ENCODE results near the gene PARD3.

PARD3 gene

DNA sequence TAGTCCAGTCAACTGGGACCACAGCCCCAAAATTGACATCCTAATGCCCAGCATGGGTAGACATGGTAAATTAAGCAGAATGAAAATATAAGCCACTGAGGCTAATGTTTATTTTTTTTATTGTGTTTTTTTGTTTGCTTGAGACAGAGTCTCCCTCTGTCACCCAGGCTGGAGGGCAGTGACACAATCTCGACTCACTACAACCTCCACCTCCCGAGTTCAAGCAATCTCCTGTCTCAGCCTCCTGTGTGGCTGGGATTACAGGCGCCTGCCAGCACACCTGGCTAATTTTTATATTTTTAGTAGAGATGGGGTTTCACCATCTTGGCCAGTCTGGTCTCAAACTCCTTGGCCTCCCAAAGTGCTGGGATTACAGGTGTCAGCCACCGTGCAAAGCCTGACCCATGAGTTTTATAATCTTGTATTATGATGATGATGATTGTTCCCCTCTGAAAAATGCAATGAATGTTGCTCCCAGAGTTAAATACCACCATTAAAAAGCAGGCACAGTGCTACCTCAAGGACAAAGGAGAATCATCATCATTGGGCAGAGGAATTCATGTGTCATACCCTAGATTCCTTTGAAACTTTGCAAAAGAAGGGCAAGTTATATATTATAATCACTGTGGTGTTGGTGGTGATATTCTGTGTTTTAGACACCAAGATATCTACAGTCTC lies 228.0 kb downstream of the PARD3 start:
- TF ChIP-seq FOXP2 (optimal IDR thresholded peaks at IDR 0.05; ENCODE audit: borderline replicate concordance, extremely low read depth, extremely low read length, insufficient read depth) (no peak), POLR2AphosphoS5 (IDR thresholded peaks at IDR 0.05; ENCODE audit: low read depth, low read length) (no peak), SIN3A (IDR thresholded peaks at IDR 0.05; ENCODE audit: borderline replicate concordance, insufficient read depth, low read length) (no peak), TAF1 (IDR thresholded peaks at IDR 0.05; ENCODE audit: borderline replicate concordance, insufficient read depth, low read length) (no peak)
- TF ChIP-seq, protein P1, sequence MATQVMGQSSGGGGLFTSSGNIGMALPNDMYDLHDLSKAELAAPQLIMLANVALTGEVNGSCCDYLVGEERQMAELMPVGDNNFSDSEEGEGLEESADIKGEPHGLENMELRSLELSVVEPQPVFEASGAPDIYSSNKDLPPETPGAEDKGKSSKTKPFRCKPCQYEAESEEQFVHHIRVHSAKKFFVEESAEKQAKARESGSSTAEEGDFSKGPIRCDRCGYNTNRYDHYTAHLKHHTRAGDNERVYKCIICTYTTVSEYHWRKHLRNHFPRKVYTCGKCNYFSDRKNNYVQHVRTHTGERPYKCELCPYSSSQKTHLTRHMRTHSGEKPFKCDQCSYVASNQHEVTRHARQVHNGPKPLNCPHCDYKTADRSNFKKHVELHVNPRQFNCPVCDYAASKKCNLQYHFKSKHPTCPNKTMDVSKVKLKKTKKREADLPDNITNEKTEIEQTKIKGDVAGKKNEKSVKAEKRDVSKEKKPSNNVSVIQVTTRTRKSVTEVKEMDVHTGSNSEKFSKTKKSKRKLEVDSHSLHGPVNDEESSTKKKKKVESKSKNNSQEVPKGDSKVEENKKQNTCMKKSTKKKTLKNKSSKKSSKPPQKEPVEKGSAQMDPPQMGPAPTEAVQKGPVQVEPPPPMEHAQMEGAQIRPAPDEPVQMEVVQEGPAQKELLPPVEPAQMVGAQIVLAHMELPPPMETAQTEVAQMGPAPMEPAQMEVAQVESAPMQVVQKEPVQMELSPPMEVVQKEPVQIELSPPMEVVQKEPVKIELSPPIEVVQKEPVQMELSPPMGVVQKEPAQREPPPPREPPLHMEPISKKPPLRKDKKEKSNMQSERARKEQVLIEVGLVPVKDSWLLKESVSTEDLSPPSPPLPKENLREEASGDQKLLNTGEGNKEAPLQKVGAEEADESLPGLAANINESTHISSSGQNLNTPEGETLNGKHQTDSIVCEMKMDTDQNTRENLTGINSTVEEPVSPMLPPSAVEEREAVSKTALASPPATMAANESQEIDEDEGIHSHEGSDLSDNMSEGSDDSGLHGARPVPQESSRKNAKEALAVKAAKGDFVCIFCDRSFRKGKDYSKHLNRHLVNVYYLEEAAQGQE (IDR thresholded peaks at IDR 0.05; ENCODE audit: insufficient read depth in 1 of 2, low read depth in 2 of 2, low read length in 2 of 2) = no peak

DNA sequence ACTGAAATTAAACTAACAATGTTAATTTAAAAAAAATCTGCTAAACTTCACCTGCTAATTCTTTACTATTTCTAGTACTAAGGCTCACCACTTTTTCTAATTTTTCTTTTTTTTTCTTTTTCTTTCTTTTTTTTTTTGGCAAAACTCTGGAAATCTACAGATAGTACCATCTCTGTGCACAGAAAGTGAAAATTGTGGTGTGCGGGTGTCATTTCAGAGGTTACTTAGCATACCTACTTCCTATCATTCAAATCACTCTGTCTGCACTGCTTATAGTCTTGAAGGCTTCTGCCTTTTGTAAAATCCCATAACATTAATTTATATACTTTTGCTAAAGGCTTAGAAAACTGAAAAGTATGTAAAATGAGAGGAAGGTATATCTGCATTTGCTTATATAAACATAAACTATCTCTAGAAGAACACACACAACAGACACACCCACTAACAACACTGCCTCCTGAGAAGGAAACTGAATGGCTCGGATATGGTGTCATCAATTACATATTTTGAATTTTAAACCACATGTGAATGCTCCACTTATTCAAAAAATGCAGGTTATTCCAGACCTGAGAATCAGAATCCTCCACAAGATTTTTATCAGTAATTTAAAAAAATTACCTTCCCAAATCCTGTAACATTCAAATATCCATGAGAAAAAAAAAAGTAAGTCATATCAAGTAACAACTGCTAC lies 229.5 kb downstream of the PARD3 start:
- TF ChIP-seq SIN3A (IDR thresholded peaks at IDR 0.05; ENCODE audit: borderline replicate concordance, insufficient read depth, low read length) (no peak), TAF1 (IDR thresholded peaks at IDR 0.05; ENCODE audit: borderline replicate concordance, insufficient read depth, low read length) (no peak), POLR2AphosphoS5 (IDR thresholded peaks at IDR 0.05; ENCODE audit: low read depth, low read length) (no peak), FOXP2 (optimal IDR thresholded peaks at IDR 0.05; ENCODE audit: borderline replicate concordance, extremely low read depth, extremely low read length, insufficient read depth) (no peak)
- TF ChIP-seq, protein P1 (IDR thresholded peaks at IDR 0.05; ENCODE audit: insufficient read depth in 1 of 2, low read depth in 2 of 2, low read length in 2 of 2) = no peak

DNA sequence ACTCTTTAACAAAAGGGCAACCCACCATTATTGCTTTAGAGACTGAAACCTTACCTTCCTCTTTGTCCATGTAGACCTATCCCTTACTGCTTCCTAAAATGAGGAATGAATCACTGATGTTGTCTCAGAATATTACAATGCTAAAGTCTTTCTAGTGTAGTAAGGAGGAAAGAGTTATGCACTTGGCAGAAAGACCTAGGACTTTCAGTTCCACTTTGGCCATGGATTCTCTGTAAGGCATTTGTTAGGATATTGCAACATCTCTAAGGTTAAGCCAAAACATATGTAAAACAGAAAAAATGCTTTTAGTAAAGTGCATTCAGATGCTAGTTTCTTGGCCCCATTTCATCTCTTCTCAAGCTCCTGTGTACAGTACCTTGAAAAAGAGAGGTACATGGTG lies 230.9 kb downstream of the PARD3 start:
- TF ChIP-seq SIN3A (IDR thresholded peaks at IDR 0.05; ENCODE audit: borderline replicate concordance, insufficient read depth, low read length) (no peak), FOXP2 (optimal IDR thresholded peaks at IDR 0.05; ENCODE audit: borderline replicate concordance, extremely low read depth, extremely low read length, insufficient read depth) (no peak), TAF1 (IDR thresholded peaks at IDR 0.05; ENCODE audit: borderline replicate concordance, insufficient read depth, low read length) (no peak), POLR2AphosphoS5 (IDR thresholded peaks at IDR 0.05; ENCODE audit: low read depth, low read length) (no peak)
- TF ChIP-seq, protein P1 (IDR thresholded peaks at IDR 0.05; ENCODE audit: insufficient read depth in 1 of 2, low read depth in 2 of 2, low read length in 2 of 2) = no peak

DNA sequence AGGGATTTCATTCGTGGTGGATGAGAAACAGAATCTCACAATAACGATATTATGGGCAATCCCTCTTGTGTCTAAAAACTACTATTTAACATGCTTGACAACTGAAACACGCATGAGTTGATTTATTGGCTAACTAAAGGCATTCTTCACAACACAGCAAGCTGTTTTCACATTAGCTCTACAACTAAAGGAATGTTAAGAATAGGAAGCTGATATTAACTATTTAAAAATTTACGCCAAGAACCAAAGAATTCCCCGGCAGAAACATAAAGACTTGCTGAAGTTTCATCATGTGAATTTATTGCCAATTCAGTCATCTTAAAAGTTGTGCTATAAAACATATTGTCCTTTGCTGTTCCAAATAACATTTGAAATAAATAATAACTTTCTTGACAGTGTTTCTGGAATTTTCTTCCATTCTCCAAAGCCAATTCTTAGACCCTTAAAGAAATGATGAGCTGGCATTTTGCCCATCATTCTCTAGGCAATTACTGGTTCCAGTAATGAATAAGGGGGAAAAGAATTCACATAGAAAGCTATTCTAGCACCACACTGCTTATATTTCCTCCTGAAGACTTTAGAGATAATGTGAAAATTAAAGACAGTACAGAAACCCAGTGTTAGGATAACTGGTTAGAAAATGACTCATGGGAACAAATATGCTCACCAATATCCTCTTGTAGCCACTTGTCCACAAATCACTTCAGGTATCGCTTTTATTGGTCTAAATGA lies 233.1 kb downstream of the PARD3 start:
- TF ChIP-seq, protein P1 (IDR thresholded peaks at IDR 0.05; ENCODE audit: insufficient read depth in 1 of 2, low read depth in 2 of 2, low read length in 2 of 2) = no peak
- TF ChIP-seq SIN3A (IDR thresholded peaks at IDR 0.05; ENCODE audit: borderline replicate concordance, insufficient read depth, low read length) (no peak), TAF1 (IDR thresholded peaks at IDR 0.05; ENCODE audit: borderline replicate concordance, insufficient read depth, low read length) (no peak), FOXP2 (optimal IDR thresholded peaks at IDR 0.05; ENCODE audit: borderline replicate concordance, extremely low read depth, extremely low read length, insufficient read depth) (no peak)
